Retina (tissue), 1 donor: ENCODE measurements around the gene SPTY2D1.
A peak's percentile ranks its signal among the peaks of the same experiment; 100 is the strongest.
"Not testable (repeated sequence)": the region's sequence is repeated elsewhere in the genome, so short reads cannot be mapped to it uniquely, and the experiment has no call there.

Experiments used
- DNase-seq: peaks from one replicate; pipeline ENCODE4 v3.0.0-alpha.2; 2016

The SPTY2D1 gene

GRCh38 chr11:18634140-18635032, at the start of gene SPTY2D1:
TSS of gene SPTY2D1 (minus strand) at chr11:18634342. CDS start at chr11:18634257, 85 bp downstream.
- DNase-seq = peak; percentile 99

- DNase-seq = no peak
Measured at GRCh38 chr11:18682466-18682865, 48.3 kb upstream of the SPTY2D1 start.

GRCh38 chr11:18681949-18682348, 47.8 kb upstream of the SPTY2D1 start:
- not testable (repeated sequence) for DNase-seq

GRCh38 chr11:18677560-18677959, 43.4 kb upstream of the SPTY2D1 start:
- no peak for DNase-seq

- no peak for DNase-seq
Measured at GRCh38 chr11:18676803-18677202, 42.7 kb upstream of the SPTY2D1 start.

GRCh38 chr11:18672209-18672608, 38.1 kb upstream of the SPTY2D1 start:
- not testable (repeated sequence) for DNase-seq

GRCh38 chr11:18671246-18671645, 37.1 kb upstream of the SPTY2D1 start:
- no peak for DNase-seq

- no peak for DNase-seq
Measured at GRCh38 chr11:18669711-18670110, 35.6 kb upstream of the SPTY2D1 start.

GRCh38 chr11:18669219-18669596, 35.1 kb upstream of the SPTY2D1 start:
- no peak for DNase-seq

- no peak for DNase-seq
Measured at GRCh38 chr11:18668131-18668530, 34.0 kb upstream of the SPTY2D1 start.

- DNase-seq = not testable (repeated sequence)
Measured at GRCh38 chr11:18665353-18665872, 31.3 kb upstream of the SPTY2D1 start.

- no peak for DNase-seq
Measured at GRCh38 chr11:18657673-18658072, 23.5 kb upstream of the SPTY2D1 start.

GRCh38 chr11:18650859-18651557, 16.9 kb upstream of the SPTY2D1 start:
- no peak for DNase-seq

GRCh38 chr11:18650353-18650752, 16.2 kb upstream of the SPTY2D1 start:
- no peak for DNase-seq

GRCh38 chr11:18643034-18643433, 8.9 kb upstream of the SPTY2D1 start:
- DNase-seq = not testable (repeated sequence)

- DNase-seq = no peak
Measured at GRCh38 chr11:18641677-18642076, 7.5 kb upstream of the SPTY2D1 start.

GRCh38 chr11:18633256-18634139, 644 bp downstream of the SPTY2D1 start:
- no peak for DNase-seq

- no peak for DNase-seq
Measured at GRCh38 chr11:18632841-18633240, 1.3 kb downstream of the SPTY2D1 start.

- no peak for DNase-seq
Measured at GRCh38 chr11:18624161-18624560, 10.0 kb downstream of the SPTY2D1 start.

- DNase-seq = no peak
Measured at GRCh38 chr11:18623707-18624106, 10.4 kb downstream of the SPTY2D1 start.

- DNase-seq = no peak
Measured at GRCh38 chr11:18618342-18619025, 15.7 kb downstream of the SPTY2D1 start.

GRCh38 chr11:18617688-18618341, 16.3 kb downstream of the SPTY2D1 start:
- no peak for DNase-seq
